HG03097 (cell line): ENCODE data around the gene AP1S1.

Source experiments
- ATAC-seq: cut with Tn5 transposase; IDR thresholded peaks from one replicate; pipeline ENCODE4 v1.9.1; 2021; ENCODE audit not compliant: unreplicated experiment, low FRiP score

AP1S1 gene

DNA sequence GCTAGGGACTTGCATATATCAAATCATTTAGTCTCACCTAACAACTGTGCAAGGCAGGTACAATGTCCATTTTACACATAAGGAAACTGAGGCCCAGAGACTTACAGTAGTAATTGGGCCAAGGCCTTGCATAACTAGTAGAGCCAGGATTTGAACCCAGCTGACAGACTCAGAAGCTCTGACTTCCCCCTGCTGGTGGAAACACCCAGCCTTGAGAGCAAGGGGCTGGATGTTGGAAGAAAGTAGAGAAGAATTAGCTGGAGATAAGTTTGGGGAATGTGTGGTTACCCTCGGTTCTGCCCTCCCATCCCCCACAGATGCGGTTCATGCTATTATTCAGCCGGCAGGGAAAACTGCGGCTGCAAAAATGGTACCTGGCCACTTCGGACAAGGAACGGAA lies 2.0 kb downstream of the AP1S1 start:
- ATAC-seq, result no peak

GRCh38 chr7:101156866-101157589 lies 2.8 kb downstream of the AP1S1 start:
- ATAC-seq, result no peak

DNA sequence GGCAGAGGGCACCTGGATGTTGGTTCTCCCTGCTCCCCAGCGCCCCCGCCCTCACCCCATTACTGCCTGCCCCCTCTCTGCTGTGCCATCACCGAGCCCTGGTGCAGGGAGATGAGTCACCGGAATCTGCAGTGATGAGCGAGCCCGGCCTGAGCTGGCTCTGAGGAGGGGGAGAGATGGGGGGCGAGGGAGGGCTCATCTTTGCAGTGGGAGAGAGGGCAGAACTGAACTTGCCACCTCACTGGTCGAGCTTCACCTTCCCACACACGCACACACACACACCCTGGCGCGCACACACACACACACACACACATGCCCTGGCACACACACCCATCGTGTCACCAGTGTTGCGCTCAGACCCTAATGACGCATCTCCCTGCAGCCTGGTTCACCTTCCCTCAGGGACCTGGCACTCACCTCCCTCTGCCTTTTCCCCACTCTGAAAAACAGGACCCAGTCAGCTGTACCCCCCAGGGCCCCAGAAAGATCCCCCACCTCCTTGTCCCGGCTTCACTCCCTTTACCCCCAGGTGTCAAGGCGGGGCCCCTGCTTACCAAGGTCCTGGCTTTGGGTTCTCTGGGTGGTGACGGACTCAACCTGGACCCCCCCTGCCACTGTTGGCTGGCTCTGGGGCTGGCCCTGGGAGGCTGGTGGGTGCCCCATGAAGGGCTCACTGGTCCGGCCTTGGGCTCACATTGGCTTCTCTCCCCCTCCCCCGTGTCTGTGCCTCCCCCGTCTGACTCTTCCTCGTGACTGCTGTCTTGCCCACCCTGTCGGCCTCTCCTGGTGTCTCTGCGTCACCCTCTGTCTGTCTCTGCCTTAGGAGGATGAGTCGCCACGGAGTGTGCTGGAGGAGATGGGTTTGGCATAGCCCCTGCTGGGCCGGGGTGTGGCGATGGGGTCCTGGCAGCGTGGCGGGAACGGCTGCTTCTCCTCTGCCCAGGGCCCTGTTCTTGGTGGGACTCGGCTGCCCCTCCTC lies 5.7 kb downstream of the AP1S1 start:
- ATAC-seq, result no peak

DNA sequence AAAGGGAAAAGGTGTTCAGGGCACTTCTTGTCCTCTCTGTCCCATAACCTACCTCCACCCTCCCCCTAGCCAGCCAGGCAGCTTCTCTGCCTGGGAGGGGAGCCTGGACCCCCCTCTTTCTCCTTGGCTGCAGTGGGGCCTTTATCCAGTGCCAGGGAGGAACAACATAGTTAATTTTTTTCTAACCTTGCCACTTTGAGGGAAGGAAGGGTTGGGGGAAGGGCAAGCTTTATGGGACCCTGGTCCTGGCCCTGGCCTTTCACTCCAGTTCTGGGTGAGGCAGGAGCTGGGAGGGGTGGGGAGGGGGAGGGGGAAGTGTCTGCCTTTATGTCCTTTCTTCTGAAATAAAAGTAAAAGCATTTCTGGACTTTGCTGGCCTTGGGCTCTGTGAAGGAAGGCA lies 6.6 kb downstream of the AP1S1 start:
- ATAC-seq, result no peak

- ATAC-seq, result no peak
Measured at GRCh38 chr7:101161692-101162471, 7.6 kb downstream of the AP1S1 start.

- ATAC-seq, result no peak
Measured at GRCh38 chr7:101162551-101163278, 8.4 kb downstream of the AP1S1 start.

- no peak for ATAC-seq
Measured at GRCh38 chr7:101163279-101164070, 9.2 kb downstream of the AP1S1 start.

DNA sequence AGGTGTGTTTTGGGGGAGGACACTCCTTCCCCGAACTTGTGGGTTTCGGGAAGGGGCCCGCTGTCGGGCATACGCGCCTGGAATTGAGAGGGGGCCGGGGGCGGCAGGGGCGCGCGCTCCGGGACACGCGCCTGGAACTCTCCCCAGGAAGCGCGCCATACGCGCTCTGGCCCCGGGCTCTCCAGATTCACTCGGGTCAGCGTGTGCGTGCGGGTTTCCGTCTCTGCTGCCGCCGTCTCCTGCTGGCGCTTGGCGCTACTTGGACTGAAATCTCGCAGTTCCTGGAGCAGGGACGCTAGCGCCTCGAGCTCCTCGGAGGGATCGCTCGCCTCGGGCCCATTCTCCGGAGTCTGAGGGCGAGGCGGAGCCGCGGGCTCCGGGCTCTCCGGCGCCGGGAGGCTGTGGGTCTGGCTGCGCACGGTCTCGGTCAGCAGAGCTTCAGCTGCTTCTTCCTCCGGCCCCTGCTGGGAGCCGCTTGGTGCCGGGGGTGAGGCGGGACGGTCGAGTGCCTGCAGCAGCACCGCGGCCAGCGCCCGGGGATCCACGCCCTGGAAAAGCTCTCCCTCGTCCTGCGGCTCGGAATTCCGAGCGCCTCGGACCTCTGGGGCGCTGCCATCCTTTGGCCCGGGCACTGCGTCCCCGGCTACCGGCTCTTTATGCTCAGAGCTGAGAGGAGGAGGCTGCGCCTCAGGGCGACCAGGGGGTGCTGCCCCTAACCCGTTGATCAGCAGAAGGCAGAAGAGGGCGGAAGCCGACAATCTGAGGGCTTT lies 10.0 kb downstream of the AP1S1 start:
- ATAC-seq, result no peak

GRCh38 chr7:101165075-101165957 lies 11.0 kb downstream of the AP1S1 start, which contains the start of gene VGF:
Gene VGF (minus strand): TSS chr7:101165569. CDS start chr7:101164843, 726 bp downstream.
- ATAC-seq, result peak; percentile 57

GRCh38 chr7:101165958-101166647 lies 11.8 kb downstream of the AP1S1 start:
- ATAC-seq, result no peak

- ATAC-seq, result no peak
Measured at GRCh38 chr7:101166648-101166908, 12.3 kb downstream of the AP1S1 start.

DNA sequence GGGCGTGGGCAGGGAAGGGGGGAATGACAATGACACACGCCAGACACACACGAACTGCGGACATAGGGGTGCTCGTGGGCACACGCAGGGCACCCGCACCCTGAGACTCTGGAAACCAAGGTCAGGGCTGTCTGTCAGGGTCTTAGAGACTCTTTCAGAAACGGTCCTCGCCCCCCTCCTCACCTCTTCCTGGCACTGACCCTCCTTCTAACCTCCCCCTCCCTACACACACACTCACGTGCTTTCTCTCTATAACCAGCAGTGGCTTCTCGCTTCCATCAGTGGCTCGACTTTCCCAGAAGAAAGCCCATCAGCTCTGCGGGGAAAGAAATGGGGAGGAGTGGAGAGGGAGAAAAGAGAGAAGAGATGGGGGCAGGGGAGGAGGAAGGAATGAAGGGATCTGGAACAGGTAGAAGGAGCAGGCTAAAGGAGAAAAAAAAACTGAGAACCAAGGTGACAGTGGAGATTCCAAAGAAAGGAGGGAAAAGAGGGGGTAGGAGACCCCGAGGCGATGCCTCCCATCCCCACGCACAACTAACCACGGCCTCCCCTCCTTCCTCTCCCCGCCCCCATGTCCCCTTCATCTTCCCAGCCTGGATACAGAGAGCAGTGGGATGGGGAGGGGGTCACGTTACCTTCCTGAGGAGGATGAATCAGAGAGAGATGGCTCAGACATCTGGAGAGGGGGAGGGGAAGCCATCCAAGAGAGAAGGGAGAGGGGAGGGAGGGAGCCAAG lies 12.8 kb downstream of the AP1S1 start:
- no peak for ATAC-seq

DNA sequence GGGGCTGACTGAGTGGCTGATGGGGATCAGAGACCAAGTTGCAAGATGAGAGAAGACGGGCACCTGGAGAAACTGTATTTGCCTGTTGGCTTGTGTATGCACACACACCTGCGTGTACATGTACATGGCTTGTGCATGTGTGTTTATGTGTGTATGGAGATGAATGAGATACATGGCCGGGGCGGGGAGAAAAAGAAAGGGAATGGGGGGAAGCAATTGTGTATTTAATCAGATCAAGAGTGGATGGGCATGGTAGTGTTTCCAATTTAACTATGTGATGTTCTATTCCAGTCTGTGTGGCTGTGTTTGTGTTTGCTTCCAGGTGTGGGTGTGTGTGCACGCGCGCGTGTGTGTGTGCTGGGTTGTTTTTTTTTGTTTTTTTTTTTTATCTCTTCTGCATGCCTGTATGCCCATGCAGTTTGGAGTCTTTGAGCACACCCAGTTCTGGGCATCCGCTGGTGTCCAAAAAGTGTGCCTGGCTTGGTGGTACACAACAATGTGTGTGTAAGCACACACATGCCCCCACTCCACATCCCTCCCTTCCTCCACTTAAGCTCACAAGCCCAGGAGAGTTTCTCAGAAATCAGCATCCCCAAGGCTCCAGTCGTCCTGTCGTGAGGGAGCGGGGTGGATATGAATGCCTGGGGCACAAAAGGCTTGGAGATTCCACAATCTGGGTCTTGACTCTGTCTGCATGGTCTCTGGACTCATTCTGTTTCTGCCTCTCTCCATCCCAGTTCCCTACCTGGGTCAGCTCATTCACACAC lies 13.6 kb downstream of the AP1S1 start:
- ATAC-seq, result no peak

DNA sequence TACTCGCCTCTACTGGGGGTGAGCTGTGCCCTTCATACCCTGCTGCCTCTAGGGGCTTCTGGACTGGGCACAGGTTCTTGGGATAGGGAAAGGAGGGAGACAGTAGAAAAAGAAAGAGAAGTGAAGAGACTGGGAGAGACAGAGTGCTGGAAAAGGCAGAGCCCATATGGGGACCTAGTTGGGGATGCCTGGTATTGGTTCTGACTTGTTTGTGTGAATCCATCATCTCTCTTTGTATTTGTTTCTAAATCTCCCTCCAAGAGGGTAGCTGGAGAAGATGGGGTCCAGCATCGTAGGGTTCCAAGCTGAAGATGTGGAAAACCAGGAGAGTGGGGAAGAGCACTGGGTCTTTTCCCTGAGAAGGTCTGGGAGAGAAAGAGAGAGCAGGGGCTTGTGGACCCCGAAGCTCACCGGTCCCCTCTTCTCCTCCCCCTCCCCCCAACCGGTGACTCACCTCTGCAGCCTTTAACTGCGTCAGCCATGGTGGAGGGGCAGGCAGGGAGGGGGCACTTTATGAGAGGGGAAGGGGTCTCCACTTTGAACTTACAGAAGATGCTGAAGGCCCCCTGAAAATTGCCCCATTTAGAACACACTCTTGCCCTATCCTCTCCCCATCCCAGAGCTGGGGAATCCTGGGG lies 14.3 kb downstream of the AP1S1 start:
- ATAC-seq, result no peak

DNA sequence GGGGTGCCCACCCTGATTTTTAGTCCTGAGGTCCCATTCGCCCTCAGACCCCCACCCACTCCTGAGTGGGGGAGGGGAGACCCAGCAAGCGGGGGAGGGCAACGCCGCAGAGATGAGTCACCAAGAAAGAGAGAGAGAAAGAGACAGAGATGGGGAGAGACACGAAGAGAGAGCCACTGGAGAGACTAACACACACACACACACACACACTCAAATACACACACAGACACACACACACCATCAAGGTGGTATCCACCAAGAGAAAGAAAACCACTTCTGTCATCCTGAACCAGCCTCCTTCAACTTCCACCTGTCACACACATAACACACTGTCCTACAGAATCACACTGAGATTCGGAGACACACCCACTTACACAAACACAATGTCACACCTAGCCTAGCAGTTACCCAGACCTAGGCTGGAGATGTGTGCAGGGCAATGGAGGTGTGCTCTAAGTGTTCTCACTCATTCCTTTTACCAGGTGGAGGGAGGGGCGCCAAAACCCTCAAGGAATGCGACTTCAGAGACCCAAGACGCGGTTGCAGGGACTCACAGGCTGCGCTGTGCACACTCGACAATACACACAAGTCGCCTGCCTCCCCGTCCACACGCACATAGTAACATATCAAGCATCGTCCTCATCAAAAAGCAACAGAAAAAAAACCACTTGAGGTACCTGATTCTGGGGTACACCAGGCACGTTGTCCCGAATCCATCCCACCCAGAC lies 15.0 kb downstream of the AP1S1 start:
- ATAC-seq, result no peak
